HG03354 (cell line): ENCODE results near the gene ZNF479.
"Not testable (repeated sequence)": the region's sequence is repeated elsewhere in the genome, so short reads cannot be mapped to it uniquely, and the experiment has no call there.

Source experiments
- ATAC-seq: cut with Tn5 transposase; IDR thresholded peaks from one replicate; pipeline ENCODE4 v1.9.1; 2021; ENCODE audit warnings: mild to moderate bottlenecking; ENCODE audit not compliant: unreplicated experiment, poor library complexity, severe bottlenecking

The ZNF479 gene

DNA sequence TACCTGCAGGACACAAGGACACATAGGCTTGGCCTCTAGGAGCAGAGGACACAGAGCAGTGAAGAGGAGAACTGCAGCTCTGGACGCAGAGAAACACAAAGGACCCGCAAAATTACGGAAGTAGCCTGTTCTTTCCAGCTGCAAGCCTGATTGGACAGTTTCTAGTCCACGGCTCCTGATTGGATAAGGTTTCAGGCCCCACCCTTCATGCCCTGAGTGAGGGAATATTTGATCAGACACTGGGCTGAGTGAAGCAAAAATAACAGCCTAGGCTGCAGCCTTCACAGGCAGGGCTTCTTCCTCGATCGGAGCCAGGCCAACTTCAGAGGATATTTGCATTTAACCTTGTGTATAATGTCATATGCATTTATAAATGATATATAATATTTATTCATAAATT, at the start of gene ZNF479:
ZNF479 (minus strand) TSS at position 101 of the 400 bp plus-strand sequence. CDS start 112 bp downstream, outside the sequence.
- ATAC-seq = not testable (repeated sequence)

- no peak for ATAC-seq
These were observed 49.8 kb upstream of the ZNF479 start for GRCh38 chr7:57182031-57182430.

GRCh38 chr7:57181281-57181680, 49.0 kb upstream of the ZNF479 start:
- no peak for ATAC-seq

DNA sequence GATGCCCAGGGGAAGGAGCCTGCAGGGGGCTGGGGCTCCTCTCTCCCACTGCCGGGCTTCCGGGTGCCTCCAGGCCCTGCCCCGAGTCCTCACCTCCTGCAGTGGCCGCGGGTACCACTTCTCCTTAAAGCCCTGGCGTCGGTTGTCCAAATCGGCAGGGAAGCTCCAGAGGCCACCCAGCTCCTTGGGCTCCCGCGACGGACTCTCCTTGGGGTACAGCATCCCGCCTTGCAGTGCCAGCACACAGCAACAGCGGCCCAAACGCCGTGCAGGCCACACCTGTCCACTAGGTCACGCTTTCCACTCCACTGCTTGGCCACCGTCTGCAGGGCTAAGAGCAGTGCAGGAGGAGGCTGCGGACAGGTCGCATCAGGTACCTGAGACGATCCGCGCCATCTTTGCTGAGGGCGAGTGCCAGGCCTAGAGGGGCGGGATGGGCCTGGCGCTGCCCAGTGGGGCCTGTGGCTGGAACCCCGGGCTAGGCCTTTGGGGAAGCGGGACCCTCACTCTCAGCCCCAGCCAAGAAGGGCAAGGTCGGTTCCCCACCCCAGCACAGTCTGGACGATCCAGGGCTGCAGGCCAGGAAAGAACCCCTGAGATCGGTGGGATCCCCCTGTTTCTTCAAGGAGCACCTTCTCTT, 47.7 kb upstream of the ZNF479 start:
- ATAC-seq = no peak

DNA sequence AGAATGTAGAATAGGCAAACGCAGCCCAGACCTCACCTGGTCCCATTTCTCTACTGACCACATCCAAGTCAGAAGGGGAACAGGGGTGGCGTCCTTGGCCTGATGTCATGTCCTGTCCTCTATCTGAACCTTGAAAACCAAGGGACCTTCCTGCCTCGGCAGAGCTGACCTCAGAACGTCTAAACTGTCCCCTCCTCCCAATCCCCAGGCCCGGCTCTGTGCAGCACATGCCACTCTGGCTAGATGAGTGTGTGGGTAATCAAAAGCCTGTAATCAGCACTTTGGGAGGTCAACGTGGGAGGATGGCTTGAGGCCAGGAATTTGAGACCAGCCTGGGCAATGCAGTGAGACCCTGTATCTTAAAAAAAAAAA, 46.5 kb upstream of the ZNF479 start:
- no peak for ATAC-seq

DNA sequence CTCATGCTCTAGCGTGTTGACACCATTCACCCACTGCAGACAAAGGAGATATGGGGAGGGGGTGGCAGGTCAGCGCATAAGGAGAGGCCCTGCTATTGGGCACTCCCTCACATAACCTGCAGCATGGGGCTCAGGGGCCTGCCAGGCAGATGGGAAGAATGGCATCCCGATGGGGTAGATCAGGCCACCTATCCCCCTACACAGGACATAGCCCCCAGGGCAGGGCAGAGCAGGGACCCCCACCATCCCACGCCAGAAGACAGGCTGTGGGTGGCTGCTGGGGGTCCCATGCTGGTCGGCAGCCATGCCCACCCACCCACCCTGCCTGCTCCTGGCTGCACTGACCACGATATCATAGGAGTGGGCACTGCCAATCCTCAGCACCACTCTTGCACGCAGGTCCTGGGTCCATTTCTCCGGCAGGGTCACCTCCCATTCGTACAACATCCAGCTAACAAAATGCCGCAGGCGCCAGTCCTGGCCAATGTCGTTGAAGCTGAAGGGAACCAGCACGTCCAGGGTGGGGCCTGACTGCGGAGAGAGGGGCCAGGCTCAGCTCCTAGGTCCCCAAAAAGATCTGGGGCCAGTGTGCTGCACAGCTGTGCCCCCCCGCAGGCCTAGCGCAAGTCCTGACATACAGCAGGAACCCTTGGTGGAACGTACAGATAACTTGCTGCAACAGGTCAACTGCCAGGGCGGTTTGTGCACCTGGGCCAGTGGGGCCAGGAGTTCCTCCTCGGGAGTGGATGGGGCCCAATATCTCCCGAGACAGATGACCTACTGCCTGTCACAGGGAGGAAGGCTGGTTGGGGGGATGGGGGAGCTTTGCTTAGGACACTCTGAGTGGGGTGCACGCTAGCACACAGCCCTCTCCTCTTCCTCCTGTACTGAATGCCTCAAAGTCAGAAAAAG, 45.9 kb upstream of the ZNF479 start:
- ATAC-seq = no peak

GRCh38 chr7:57176928-57177635, 44.8 kb upstream of the ZNF479 start:
- no peak for ATAC-seq

DNA sequence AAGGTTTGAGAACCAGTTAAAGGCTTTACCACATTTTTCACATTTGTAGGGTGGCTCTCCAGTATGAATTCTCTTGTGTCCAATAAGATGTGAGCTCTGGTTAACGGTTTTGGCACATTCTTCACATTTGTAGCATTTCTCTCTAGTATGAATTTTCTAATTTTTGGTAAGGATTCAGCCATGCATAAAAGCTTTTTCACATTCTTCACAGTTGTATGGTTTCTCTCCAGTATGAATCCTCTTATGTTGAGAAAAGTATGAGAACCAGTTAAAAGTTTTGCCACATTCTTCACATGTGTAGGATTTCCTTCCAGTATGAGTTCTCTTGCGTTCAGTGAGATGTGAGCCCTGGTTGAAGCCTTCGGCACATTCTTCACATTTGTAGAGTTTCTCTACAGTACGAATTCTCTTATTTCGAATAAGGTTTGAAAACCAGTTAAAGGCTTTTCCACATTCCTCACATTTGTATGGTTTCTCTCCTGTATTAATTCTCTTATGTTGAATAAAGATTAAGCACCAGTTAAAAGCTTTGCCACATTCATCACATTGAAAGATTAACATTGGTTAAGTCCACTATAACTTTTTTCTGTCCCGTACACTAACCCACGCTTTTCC, 33.2 kb upstream of the ZNF479 start:
- no peak for ATAC-seq

- not testable (repeated sequence) for ATAC-seq
These were observed 12.0 kb downstream of the ZNF479 start for GRCh38 chr7:57120123-57120784.
